HG03354 (cell line): Measurements from ENCODE around the gene SH3RF3.

Experiments
- ATAC-seq: cut with Tn5 transposase; IDR thresholded peaks from one replicate; pipeline ENCODE4 v1.9.1; 2021; ENCODE audit warnings: mild to moderate bottlenecking; ENCODE audit not compliant: unreplicated experiment, poor library complexity, severe bottlenecking

The SH3RF3 gene

GRCh38 chr2:109135359-109136197 is 6.6 kb downstream of the SH3RF3 start:
- ATAC-seq = no peak

DNA sequence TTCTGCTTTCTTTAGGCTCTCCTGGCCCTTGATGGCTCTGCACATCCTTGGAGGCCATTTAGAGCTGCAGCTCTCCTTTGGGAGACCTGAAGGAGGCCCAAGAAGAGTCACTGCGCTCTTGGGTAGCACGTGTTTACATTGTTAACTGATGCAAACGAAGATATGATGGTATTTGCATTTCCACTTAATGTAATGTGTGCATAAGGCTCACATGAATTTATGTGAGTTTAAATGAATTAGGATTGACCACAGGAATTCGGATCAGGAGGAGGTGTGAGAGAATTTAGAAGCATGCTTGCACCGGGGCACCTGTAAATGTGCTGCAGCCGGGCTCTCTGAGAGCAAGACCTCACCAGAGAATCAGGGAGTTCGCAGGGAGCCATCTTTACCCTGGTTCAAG is 7.5 kb downstream of the SH3RF3 start:
- ATAC-seq = no peak

GRCh38 chr2:109137616-109138015 is 8.6 kb downstream of the SH3RF3 start:
- ATAC-seq = no peak

GRCh38 chr2:109138449-109138848 is 9.4 kb downstream of the SH3RF3 start:
- peak; percentile 33 for ATAC-seq

GRCh38 chr2:109139002-109139401 is 10.0 kb downstream of the SH3RF3 start:
- ATAC-seq = no peak

DNA sequence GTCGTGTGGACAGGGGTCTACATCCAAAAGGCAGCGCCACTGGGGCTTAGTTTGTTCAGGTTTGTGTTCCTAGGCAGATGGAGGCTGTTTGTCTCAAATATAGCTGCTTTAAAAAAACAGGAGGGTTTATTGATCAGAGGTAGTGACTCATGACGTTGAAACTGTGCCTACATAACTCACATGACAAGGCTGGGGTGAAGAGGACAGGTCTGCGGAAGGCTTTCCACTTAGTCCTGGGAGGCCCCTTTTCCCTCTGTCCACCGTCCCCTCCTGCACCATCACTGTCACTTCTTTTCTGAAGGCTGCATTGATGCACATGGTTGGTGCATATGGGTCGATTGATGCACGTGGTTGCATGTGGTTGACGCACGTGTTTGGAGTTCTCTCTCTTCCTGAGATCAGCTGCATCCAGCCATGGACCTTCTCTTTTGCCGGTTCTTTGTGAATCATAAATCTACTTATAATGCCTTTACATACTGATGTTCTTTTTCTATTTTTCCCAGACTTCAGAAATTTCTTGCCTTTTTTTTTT is 10.9 kb downstream of the SH3RF3 start:
- ATAC-seq = no peak

GRCh38 chr2:109141006-109141600 is 12.1 kb downstream of the SH3RF3 start:
- ATAC-seq = no peak

DNA sequence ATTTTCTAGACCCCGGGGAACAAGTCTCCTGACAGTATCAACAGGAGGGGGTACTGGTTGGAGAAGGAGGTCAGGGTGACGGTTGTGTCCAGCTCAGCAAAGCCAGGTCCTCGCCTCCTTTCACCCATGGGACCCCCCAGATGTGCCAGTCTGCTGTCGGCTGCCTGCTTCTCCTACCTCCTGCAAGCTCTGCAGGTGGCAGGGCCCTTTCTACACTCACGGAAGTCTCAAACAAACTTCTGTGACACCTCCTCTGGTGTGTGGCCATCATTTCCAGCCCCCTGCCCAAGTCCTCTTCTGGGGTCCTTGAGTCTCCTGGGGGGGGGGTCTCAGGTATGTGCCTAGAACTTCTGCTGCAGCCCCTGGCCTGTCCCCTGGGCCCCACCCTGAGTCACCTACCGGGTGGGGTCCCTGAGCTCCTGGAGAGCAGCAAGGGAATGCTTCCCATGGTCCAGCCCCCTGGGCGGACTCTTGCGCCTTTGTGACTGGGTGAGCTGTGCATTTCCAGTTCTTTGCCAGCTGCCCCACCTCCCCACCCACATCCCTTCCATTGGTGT is 12.8 kb downstream of the SH3RF3 start:
- ATAC-seq = no peak

DNA sequence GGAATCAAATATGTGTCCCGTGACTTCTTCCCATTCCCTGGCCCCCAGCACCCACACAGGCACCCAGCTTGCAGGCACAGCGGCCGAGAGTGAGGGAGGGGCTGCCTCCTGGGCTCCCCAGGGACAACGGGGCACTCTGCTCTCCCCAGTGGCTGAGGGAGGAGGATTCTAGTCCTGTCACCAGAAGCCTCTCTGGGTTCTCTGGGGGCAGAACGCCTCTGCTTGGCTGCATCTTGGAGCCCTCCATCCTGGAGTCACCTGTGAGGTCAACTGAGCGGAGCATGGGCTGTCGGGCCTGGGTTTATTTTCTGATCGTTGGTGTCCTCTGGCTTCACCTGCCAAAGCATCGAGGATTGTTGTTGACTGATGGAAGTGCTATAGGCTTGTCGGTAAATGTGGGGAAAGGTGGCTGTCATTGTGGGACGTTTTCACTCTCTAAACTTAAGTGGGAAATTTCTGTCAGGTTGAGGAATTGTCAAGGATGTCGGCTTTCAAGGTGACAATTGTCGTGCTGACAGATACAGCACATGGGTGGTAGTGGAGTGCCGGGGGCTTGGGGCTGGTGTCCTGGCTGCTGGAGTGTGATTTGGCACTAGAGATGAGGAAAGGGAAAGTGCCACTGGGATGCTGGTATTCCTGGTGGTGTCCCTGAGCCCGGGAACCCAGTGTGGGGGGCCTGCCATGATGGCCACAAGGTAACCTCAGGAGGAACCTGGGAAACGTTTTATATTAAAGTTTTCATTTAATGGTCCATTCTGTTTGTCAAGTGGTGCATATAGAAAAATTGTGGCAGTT is 13.6 kb downstream of the SH3RF3 start:
- ATAC-seq = no peak

GRCh38 chr2:109143214-109144187 is 14.5 kb downstream of the SH3RF3 start:
- peak; percentile 82 for ATAC-seq

GRCh38 chr2:109144271-109144670 is 15.3 kb downstream of the SH3RF3 start:
- ATAC-seq = peak; percentile 73

DNA sequence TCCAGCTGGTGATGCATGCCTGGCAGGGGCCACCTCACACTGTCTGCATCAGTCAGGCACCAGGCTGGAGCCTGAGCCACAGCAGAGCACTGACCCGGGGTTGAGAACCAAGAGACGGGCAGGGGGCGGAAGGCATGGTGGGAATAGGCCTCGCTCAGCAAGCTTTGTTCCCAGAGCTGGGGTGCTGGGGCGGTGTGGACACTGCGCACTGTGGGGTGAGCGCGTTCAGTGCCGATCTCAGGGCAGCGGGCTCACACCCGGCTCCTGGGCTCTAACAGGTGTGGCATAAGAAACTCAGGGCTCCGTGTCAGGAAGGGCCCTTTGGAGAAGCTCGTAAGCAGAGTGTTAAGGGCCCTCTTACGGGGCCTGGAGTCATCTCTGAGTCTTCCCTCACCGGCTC is 15.7 kb downstream of the SH3RF3 start:
- ATAC-seq = no peak

DNA sequence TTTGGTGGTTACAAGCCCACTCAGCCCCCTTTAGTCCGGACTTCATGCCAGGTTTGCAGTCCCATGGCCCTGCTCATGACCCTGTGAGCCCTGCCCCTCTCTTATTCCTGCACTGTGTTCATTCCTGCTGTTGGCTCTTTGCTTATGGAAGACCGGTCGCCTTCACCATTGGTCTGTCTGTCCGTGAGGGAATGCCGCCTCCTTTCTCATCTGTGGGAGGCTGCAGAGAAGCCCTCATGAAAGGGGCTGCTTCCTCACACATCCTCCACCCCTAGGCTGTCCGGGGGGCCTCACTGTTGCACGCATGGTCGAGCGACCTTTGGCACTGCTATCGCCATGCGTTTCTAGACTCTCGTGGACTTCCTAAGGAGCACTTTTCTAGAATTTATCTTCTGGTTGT is 16.3 kb downstream of the SH3RF3 start:
- no peak for ATAC-seq

- no peak for ATAC-seq
These were observed 18.4 kb downstream of the SH3RF3 start for GRCh38 chr2:109147405-109147804.

GRCh38 chr2:109148117-109148746 is 19.2 kb downstream of the SH3RF3 start:
- no peak for ATAC-seq

GRCh38 chr2:109148991-109149645 is 20.1 kb downstream of the SH3RF3 start:
- no peak for ATAC-seq

DNA sequence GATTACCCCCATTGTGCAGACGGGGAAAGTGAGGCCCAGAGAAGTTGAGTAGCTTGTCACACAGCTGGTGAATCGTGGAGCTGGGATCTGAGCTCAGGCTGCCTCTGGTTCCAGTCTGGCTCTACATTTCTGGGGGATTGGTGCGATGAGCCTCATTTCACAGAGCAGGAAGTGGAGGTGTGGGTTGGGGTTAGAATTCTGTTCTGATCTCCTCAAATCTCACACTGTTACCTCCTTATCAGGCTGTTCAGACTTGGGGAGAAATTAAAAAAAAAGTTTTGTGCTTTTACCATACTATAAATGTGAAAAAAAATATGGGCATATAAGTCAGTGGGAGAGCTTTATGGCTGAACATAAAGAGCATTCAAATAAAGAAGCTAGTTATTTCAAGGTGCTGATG is 21.6 kb downstream of the SH3RF3 start:
- no peak for ATAC-seq

DNA sequence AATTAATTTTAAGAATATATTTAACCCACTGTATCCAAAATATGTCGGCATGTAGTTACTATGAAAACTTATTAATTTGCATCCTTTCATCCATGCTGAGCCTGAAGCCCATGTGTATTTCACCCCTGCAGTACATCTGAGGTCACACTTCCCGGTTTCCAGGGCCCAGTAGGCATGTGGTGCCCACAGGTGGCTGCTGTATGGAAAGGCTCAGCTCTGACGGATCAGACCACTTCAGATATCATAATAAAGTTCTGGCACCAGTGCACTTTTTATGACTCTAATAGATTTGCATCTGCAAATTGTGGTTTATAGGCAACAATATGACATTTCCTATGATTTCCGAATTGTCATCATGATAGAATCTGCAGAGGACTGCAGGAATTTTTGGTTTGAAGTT is 22.5 kb downstream of the SH3RF3 start:
- no peak for ATAC-seq
